WTC11 (cell line): ENCODE data around the gene USP10. TPM values are rescaled to one million over a fixed set of nuclear protein-coding genes. Genes with fewer than 3 reads are reported as not detected.

Source experiments
- ATAC-seq: fragments of 200-7000 bp; cut with Tn5 transposase; 2 replicates; pipeline ENCODE4 v1.10.0; 2021; ENCODE audit warnings: mild to moderate bottlenecking, moderate library complexity
- CTCF ChIA-PET: fragments of 300-600 bp; sonication (Branson Sonifier 250); formaldehyde crosslinking; loops from one replicate; lab custom pipeline; 2021; ENCODE audit warnings: antibody characterized with exemption; lab: Charles Lee
- POLR2A ChIA-PET: fragments of 350-600 bp; sonication (Branson Sonifier 250); formaldehyde crosslinking; loops from one replicate; lab custom pipeline; 2021; ENCODE audit warnings: antibody characterized with exemption; lab: Charles Lee
- DNase-seq: peaks from one replicate; pipeline ENCODE4 v3.0.0; 2021; ENCODE audit warnings: low spot score
- H3K27ac Mint-ChIP-seq: 2 replicates; pipeline ENCODE4 v1.8.0; 2021; ENCODE audit warnings: mixed read lengths
- H3K27me3 Mint-ChIP-seq: 2 replicates; pipeline ENCODE4 v1.8.0; 2021; ENCODE audit warnings: low read depth, mild to moderate bottlenecking, moderate library complexity, mixed read lengths
- H3K36me3 Mint-ChIP-seq: 2 replicates; pipeline ENCODE4 v1.8.0; 2021; ENCODE audit warnings: mixed read lengths
- H3K4me1 Mint-ChIP-seq: 2 replicates; pipeline ENCODE4 v1.8.0; 2022; ENCODE audit warnings: mixed read lengths
- H3K4me3 Mint-ChIP-seq: 2 replicates; pipeline ENCODE4 v1.8.0; 2021; ENCODE audit warnings: mild to moderate bottlenecking, moderate library complexity, mixed read lengths
- H3K9me3 Mint-ChIP-seq: 2 replicates; pipeline ENCODE4 v1.8.0; 2021; ENCODE audit warnings: mixed read lengths
- ATF1 ChIP-seq: sonication (generic); formaldehyde crosslinking; IDR thresholded peaks from 2 replicates; pipeline ENCODE4 v1.8.1; 2023; ENCODE audit warnings: mild to moderate bottlenecking, moderate library complexity, missing genetic modification reagents
- CDX4 ChIP-seq: fragments of 250-450 bp; sonication (Bioruptor Pico); IDR thresholded peaks from 2 replicates; pipeline ENCODE4 v1.9.0; 2021; ENCODE audit warnings: moderate library complexity, mild to moderate bottlenecking, inconsistent platforms, borderline replicate concordance
- CREM ChIP-seq: sonication (generic); formaldehyde crosslinking; IDR thresholded peaks from 2 replicates; pipeline ENCODE4 v1.8.1; 2022; ENCODE audit warnings: mild to moderate bottlenecking, missing genetic modification reagents, moderate library complexity
- E2F1 ChIP-seq: sonication (generic); formaldehyde crosslinking; IDR thresholded peaks from 2 replicates; pipeline ENCODE4 v1.8.0; 2022; ENCODE audit warnings: mild to moderate bottlenecking, missing genetic modification reagents
- E2F4 ChIP-seq: sonication (generic); formaldehyde crosslinking; IDR thresholded peaks from 2 replicates; pipeline ENCODE4 v1.8.1; 2022; ENCODE audit warnings: low read depth, mild to moderate bottlenecking, moderate library complexity, missing genetic modification reagents, borderline replicate concordance
- ELF4 ChIP-seq: sonication (generic); formaldehyde crosslinking; IDR thresholded peaks from 2 replicates; pipeline ENCODE4 v1.8.1; 2022; ENCODE audit warnings: low read depth, mild to moderate bottlenecking, moderate library complexity, missing genetic modification reagents
- ETV6 ChIP-seq: sonication (generic); formaldehyde crosslinking; IDR thresholded peaks from 2 replicates; pipeline ENCODE4 v1.8.1; 2022; ENCODE audit warnings: mild to moderate bottlenecking, missing genetic modification reagents
- MAX ChIP-seq: sonication (generic); formaldehyde crosslinking; IDR thresholded peaks from 2 replicates; pipeline ENCODE4 v1.8.0; 2022; ENCODE audit warnings: mild to moderate bottlenecking, missing genetic modification reagents
- PRRX2 ChIP-seq: fragments of 250-450 bp; sonication (Bioruptor Pico); IDR thresholded peaks from 2 replicates; pipeline ENCODE4 v1.8.0; 2021; ENCODE audit warnings: mild to moderate bottlenecking
- RORB ChIP-seq: fragments of 250-450 bp; sonication (Bioruptor Pico); IDR thresholded peaks from 2 replicates; pipeline ENCODE4 v1.9.0; 2021; ENCODE audit warnings: mild to moderate bottlenecking
- ZNF138 ChIP-seq: sonication (generic); formaldehyde crosslinking; conservative IDR thresholded peaks from 2 replicates; pipeline ENCODE4 v1.8.1; 2022; ENCODE audit warnings: mild to moderate bottlenecking, moderate library complexity, missing genetic modification reagents
- ZNF232 ChIP-seq: sonication (generic); formaldehyde crosslinking; IDR thresholded peaks from 2 replicates; pipeline ENCODE4 v1.8.0; 2022; ENCODE audit warnings: mild to moderate bottlenecking, missing genetic modification reagents
- ZNF263 ChIP-seq: sonication (generic); formaldehyde crosslinking; IDR thresholded peaks from 2 replicates; pipeline ENCODE4 v1.8.1; 2022; ENCODE audit warnings: low read depth, mild to moderate bottlenecking, moderate library complexity, missing genetic modification reagents
- ZNF317 ChIP-seq: sonication (generic); formaldehyde crosslinking; IDR thresholded peaks from 2 replicates; pipeline ENCODE4 v1.8.1; 2023; ENCODE audit warnings: low read depth, mild to moderate bottlenecking, moderate library complexity, missing genetic modification reagents, borderline replicate concordance
- total RNA-seq: library from RNA; stranded (reverse); gene quantifications from 3 replicates; pipeline ENCODE4 v1.2.3, GENCODE V29; 2021
- TF ChIP-seq, protein P1 (sequence below): fragments of 250-450 bp; sonication (Bioruptor Pico); IDR thresholded peaks from 2 replicates; pipeline ENCODE4 v1.8.0; 2021; ENCODE audit warnings: mild to moderate bottlenecking
- TF ChIP-seq, protein P2 (sequence below): sonication (generic); formaldehyde crosslinking; IDR thresholded peaks from 2 replicates; pipeline ENCODE4 v1.8.1; 2023; ENCODE audit warnings: mild to moderate bottlenecking, missing genetic modification reagents, moderate library complexity
- TF ChIP-seq, protein P3 (sequence below): sonication (generic); formaldehyde crosslinking; IDR thresholded peaks from 2 replicates; pipeline ENCODE4 v1.8.1; 2022; ENCODE audit warnings: mild to moderate bottlenecking, moderate library complexity, missing genetic modification reagents
- TF ChIP-seq, protein P4 (sequence below): fragments of 250-450 bp; sonication (Bioruptor Pico); conservative IDR thresholded peaks from 2 replicates; pipeline ENCODE4 v1.9.0; 2021; ENCODE audit warnings: mild to moderate bottlenecking

Gene USP10
- total RNA-seq, 1 experiment from 2014 or later: 138 TPM

DNA sequence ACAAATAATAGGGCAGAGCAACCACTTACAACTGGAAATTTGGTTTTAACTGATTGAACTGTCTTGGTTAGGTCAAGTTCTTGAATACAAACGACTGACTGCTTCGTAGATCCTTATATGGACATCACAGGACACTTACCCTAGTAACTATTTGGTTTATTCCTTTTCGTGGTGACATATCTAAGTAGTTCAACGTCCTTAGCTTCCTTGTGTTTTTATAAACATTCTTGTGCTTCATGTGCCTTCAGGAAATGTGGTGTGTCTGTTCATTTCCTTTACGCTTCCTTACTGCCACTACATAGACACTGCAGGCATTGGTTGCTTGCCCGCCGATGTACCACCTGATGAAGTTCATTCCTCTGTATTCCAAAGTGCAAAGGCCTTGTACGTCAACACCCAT is 59.3 kb downstream of the USP10 start (continued):
- TF ChIP-seq CDX4 (CRISPR knock-in tag) (no peak), ATF1 (no peak)
- TF ChIP-seq, protein P1, sequence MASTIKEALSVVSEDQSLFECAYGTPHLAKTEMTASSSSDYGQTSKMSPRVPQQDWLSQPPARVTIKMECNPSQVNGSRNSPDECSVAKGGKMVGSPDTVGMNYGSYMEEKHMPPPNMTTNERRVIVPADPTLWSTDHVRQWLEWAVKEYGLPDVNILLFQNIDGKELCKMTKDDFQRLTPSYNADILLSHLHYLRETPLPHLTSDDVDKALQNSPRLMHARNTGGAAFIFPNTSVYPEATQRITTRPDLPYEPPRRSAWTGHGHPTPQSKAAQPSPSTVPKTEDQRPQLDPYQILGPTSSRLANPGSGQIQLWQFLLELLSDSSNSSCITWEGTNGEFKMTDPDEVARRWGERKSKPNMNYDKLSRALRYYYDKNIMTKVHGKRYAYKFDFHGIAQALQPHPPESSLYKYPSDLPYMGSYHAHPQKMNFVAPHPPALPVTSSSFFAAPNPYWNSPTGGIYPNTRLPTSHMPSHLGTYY: no peak
- TF ChIP-seq, protein P2, sequence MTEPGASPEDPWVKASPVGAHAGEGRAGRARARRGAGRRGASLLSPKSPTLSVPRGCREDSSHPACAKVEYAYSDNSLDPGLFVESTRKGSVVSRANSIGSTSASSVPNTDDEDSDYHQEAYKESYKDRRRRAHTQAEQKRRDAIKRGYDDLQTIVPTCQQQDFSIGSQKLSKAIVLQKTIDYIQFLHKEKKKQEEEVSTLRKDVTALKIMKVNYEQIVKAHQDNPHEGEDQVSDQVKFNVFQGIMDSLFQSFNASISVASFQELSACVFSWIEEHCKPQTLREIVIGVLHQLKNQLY (CRISPR knock-in tag): no peak

DNA sequence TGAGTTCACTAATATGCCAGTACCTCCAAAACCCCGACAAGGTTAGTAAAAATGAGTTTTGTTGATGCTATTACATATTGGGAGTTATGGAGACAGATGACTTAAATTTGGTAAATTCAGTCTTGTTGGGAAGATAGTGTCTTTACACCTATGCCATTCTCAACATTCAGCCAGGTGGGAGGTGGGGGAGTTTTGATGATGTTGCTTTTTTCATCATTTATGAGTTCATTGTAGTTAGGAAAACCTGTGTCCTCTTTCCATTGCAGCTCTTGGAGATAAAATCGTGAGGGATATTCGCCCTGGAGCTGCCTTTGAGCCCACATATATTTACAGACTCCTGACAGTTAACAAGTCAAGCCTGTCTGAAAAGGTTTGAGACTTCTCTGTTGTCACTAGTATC is 60.1 kb downstream of the USP10 start:
- POLR2A ChIA-PET: no interaction called here
- no peaks in the 10 kb centered on the region for H3K27me3 Mint-ChIP-seq
- no peak for TF ChIP-seq ETV6
- no peak for TF ChIP-seq RORB
- no peak for TF ChIP-seq CREM (CRISPR knock-in tag)
- TF ChIP-seq, protein P3, sequence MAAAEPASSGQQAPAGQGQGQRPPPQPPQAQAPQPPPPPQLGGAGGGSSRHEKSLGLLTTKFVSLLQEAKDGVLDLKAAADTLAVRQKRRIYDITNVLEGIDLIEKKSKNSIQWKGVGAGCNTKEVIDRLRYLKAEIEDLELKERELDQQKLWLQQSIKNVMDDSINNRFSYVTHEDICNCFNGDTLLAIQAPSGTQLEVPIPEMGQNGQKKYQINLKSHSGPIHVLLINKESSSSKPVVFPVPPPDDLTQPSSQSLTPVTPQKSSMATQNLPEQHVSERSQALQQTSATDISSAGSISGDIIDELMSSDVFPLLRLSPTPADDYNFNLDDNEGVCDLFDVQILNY (CRISPR knock-in tag): no peak
- no peak for TF ChIP-seq E2F4 (CRISPR knock-in tag)
- no peak for TF ChIP-seq ZNF232 (CRISPR knock-in tag)
- no peak for TF ChIP-seq ZNF317 (CRISPR knock-in tag)
- TF ChIP-seq, all 79 proteins: peak for 0
- no peak overlapping the region for H3K4me3 Mint-ChIP-seq
- no peaks in the 10 kb centered on the region for H3K9me3 Mint-ChIP-seq
- DNase-seq (no peak), ATAC-seq (no peak)
- H3K4me1 Mint-ChIP-seq: peaks cover 13% of the 10 kb centered on the region
- CTCF ChIA-PET: interaction anchor here (1.0 to 1.3 kb wide), 4 partner anchors 13 to 327 kb away, joined by 3 to 4 read pairs (median 3); no protein-coding TSS in a partner anchor
- no peak overlapping the region for H3K27ac Mint-ChIP-seq
- peaks cover 50% of the 10 kb centered on the region for H3K36me3 Mint-ChIP-seq

- Mint-ChIP-seq H3K27ac (no peak overlapping the region), H3K27me3 (no peaks in the 10 kb centered on the region), H3K4me3 (no peak overlapping the region), H3K9me3 (no peaks in the 10 kb centered on the region), H3K4me1 (no peaks in the 10 kb centered on the region), H3K36me3 (peaks cover 67% of the 10 kb centered on the region)
- POLR2A ChIA-PET: interaction anchor here (0.7 kb wide), 1 partner anchor 9 kb away, joined by 3 read pairs; no protein-coding TSS in a partner anchor
- CTCF ChIA-PET: no interaction called here
- no peak for DNase-seq
- ATAC-seq: no peak
- TF ChIP-seq ZNF138 (no peak), E2F1 (CRISPR knock-in tag) (no peak), ELF4 (CRISPR knock-in tag) (no peak), ZNF263 (no peak), E2F4 (CRISPR knock-in tag) (no peak), MAX (no peak), PRRX2 (no peak), CDX4 (CRISPR knock-in tag) (no peak), ZNF232 (CRISPR knock-in tag) (no peak)
- TF ChIP-seq, protein P4, sequence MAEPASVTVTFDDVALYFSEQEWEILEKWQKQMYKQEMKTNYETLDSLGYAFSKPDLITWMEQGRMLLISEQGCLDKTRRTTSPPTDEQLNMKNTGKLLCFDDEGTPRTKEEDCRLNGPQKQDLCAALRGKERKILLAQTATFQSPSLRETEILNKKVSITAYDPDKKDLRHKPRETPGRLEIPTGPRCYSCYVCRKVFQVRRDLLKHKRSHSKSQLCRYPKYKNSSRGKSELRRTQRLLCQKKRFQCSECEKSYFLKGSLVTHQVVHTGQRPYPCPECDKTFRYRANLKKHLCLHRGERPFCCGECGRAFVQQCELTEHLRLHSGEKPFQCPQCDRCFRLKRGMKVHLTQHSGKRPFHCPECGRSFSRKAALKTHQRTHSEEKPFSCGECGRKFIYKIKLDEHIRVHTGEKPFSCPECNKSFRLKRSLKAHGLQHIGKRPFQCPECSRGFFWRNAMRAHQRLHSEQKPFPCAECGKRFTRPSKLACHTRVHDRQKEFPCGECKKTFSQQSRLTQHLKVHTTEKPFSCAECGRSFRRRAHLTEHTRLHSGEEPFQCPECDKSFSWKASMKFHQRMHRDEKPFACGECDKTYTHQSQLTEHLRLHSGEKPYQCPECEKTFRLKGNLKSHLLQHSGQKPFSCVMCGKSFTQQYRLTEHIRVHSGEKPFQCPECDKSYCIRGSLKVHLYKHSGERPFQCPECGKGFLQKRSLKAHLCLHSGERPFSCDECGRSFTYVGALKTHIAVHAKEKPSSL (CRISPR knock-in tag): no peak
Observed at GRCh38 chr16:84761448-84762368, 61.9 kb downstream of the USP10 start.
